ENCODE results near the gene ASMT.
"Not testable (repeated sequence)": the region's sequence is repeated elsewhere in the genome, so short reads cannot be mapped to it uniquely, and the experiment has no call there.

The ASMT gene

DNA sequence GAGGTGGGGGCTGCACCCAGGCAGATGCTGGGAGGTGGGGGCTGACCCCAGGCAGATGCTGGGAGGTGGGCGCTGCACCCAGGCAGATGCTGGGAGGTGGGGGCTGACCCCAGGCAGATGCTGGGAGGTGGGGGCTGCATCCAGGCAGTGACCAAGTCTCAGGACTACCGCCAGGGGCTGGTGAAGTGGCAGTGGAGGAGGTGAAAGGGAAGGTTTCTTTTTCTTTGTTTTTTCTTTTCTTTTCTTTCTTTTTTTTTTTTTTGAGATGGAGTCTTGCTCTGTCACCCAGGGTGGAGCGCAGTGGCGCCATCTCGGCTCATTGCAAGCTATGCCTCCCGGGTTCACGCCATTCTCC, 10.0 kb downstream of the ASMT start:
- in situ Hi-C loops (cut with MboI; ENCODE audit: low sequenced_read_pairs), result not testable (repeated sequence)

DNA sequence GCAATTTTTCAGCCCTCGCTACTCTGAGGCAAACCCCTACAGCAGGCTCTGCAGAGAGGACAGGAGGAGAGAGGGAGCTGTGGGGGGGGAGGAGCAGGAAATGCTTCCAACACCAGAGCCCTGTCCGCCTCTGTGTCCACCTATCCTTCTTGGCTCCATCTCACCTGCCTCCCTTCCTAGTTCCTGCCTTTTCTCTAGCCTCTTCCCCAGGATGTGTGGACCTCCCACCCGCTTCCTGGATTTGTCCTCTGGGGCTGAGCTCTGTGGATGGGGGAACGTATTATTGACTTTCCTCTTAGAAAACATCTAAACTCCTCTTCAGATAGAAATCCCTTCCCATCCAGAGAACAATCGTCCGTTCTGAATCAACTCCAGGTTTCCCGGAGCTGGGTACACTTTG, 14.4 kb downstream of the ASMT start:
- in situ Hi-C loops (cut with MboI; ENCODE audit: low sequenced_read_pairs), result no loop called here

DNA sequence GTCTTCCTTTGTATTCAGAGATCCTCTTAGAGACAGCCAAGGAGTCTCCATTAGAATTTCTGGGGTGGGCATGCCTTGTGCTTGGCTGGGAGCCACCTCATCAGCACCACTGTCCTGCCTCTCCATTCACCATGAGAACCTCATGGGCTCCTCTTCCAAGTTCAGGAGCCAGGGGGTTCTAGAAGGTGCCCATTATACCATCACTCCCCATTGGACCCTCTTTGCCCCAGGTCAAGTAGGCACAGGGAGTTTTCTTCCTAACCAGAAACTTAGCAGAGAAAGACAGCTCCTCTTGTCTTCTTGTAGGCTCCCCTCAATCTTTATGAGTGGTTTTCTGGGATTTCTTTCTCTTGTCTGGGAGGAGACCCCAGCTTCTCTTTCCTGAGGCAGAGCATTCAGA, 31.1 kb downstream of the ASMT start:
- in situ Hi-C loops (cut with MboI; ENCODE audit: low sequenced_read_pairs), result no loop called here

DNA sequence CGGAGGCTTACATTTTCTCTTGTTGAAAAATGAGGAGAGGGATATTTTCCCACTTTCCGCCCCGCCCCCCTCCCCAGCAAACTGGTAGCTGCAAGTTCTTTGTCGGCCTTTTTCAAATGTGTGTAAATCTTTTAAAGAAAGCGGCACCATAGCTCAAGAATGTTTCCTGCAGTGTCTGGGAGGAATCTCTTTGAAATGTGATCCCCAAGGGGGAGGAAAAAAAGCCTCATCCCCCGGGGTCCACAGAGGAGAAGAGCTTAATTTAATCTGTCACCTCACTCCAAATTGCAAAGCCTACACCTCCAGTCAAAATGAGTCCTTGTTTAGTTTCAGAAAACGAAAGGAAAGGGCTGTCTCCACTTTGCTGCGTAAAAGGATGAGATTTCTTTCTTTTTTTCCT, 34.8 kb downstream of the ASMT start:
- in situ Hi-C loops (cut with MboI; ENCODE audit: low sequenced_read_pairs), result loop anchor here (25.0 kb wide), 1 partner anchor 963 kb away; no protein-coding TSS in a partner anchor

DNA sequence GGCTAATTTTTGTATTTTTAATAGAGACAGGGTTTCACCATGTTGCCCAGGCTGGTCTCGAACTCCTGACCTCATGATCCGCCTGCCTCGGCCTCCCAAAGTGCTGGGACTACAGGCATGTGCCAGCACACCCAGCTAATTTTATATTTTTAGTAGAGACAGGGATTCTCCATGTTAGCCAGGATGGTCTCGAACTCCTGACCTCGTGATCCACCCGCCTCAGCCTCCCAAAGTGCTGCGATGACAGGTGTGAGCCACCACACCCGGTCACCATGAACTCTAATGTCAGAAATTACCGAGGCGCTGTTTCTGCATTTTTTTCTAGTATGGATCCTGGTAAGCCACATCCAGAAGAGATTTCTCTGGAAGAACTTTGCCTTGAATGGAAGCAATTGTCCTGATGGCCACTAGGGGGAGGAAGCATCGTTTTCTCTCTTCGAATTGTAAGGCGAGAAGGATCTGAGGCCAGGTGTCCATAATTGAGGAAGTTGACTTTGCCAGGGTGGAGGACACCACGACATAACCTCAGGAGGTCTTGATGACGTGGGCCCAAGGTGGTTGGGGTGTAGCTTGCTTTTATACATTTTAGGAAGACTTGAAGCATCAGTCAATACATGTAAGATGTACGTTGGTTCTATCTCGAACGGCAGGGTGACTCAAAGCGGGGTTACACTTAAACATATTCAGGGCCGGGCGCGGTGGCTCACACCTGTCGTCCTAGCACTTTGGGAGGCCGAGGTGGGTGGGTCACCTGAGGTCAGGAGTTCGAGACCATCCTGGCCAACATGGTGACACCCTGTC, 37.4 kb downstream of the ASMT start:
- in situ Hi-C loops (cut with MboI; ENCODE audit: low sequenced_read_pairs), result loop anchor here (25.0 kb wide), 1 partner anchor 960 kb away; no protein-coding TSS in a partner anchor

DNA sequence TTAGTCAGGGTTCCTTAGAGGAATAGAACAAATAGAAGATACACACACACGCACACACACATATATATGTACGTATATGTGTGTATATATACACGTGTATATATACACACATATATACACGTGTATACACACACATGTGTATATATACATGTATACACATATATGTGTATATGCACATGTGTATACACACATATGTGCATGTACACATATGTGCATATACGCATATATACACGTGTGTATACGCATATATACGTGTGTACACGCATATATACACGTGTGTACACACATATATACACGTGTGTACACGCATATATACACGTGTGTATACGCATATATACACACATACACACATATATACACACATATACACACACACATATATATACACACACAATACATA, 41.5 kb downstream of the ASMT start:
- in situ Hi-C loops (cut with MboI; ENCODE audit: low sequenced_read_pairs), result loop anchor here (25.0 kb wide), 1 partner anchor 956 kb away; no protein-coding TSS in a partner anchor

DNA sequence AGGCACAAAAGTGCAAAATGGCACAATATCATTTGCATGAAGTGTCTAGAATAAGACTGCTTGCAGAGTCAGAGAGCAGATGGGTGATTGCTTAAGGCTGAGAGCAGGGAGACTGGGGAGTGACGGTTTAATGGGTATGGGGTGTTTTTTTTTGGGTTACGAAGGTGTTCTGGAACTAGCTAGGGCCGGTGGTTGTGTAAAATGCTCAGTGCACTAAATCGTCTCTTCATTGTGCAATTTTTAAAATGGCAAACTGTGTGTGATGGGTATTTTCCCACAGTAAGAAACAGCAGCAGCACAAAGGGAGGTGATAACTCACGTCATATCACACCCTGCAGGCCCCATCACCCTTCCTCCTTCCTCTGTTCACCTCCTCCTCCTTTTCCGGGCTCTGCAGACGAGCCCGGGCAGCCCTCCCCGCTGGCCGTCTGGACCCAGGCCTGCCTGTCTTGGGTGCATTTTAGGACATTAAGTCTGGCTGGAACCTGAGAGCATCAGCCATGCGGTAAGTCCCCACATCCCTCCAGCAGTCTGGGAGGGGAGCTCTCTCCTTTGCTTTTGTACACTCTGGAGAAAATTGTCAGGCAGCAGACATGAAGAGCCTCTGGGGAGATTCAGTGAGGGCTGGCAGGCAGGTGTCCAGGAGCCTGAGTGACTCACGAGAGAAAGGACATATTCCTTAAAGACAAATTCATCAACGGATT, 42.7 kb downstream of the ASMT start:
- in situ Hi-C loops (cut with MboI; ENCODE audit: low sequenced_read_pairs), result loop anchor here (25.0 kb wide), 1 partner anchor 955 kb away; no protein-coding TSS in a partner anchor

DNA sequence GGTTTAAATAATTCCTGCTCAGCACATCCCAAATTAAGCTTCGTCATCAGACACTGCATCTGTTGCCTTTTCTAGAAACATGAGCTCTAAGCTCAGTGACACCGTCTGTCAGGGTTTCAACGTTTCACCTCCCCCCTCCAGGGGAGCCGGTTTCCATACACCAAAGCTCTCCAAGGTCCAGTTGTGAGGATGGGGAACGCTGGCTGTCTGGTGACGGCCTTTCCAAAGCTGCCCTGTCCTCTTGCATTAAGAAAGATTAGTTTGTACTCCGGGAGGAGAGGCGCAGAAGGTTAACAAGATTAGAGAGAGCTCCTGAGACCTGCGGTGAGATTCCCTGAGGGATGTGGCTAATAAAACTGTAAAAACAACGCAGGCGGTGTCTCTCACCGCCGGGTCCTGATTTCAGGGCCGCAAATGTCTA, 43.2 kb downstream of the ASMT start:
- in situ Hi-C loops (cut with MboI; ENCODE audit: low sequenced_read_pairs), result loop anchor here (25.0 kb wide), 1 partner anchor 954 kb away; no protein-coding TSS in a partner anchor

DNA sequence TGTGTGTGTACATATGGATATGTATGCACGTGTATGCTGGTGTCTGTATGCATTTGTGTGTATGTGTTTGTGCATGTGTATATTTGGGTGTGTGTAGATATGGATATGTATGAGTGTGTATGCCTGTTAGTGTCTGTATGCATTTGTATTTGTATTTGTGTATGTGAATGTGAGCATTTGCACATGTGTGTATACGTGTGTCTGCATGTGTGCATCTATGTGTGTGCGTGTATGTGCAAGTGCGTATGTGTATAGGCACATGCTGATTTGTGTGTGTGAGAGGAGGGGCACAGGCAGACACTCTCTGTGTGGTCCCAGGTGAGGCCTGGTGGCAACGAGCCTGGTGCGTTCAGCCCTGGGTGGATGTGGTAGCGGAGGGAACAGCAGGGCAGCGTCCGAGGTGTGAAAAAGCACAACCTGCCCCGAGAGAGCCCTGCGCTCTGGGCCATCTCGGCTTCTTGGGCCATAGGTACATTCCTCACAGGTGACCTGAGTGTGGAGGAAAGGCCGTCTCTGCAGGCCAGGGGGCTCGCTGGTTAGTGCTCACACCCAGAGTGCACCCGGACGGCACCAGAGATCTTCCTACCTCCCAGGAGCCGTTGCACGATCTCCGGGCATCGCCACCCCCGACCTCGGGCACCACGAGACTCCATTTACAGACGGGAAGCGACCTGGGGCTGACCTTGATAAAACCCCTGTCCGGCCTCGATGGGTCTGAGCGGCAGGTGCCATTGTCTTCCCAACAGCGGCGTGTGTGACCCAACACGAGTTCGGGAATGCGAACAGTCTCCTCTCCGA, 45.0 kb downstream of the ASMT start:
- in situ Hi-C loops (cut with MboI; ENCODE audit: low sequenced_read_pairs), result loop anchor here (25.0 kb wide), 1 partner anchor 952 kb away; no protein-coding TSS in a partner anchor

DNA sequence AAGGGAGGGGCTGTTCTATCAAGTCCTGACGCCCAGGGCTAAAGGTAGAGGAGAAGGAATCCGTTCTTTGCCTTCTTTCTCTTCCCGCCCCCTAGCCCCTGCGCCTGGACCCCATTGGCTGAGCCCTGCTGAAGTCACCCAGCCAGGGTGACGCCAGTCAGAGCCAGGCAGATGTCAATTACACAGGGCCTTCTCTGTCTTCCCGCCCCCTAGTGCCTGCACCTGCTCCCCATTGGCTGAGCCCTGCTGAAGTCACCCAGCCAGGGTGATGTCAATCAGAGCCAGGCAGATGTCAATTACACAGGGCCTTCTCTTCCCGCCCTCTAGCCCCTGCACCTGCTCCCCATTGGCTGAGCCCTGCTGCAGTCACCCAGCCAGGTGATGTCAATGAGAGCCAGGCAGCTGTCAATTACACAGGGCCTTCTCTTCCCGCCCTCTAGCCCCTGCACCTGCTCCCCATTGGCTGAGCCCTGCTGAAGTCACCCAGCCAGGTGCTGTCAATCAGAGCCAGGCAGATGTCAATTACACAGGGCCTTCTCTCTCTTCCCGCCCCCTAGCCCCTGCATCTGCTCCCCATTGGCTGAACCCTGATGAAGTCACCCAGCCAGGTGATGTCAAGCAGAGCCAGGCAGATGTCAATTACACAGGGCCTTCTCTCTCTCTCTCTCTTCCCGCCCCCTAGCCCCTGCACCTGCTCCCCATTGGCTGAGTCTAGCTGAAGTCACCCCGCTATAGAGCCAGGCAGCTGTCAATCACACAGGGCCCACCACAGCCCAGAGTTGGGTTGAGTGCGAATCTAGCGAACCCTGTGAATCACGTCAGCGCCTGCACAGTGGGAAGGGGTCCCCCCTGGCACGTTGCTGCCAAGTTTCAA, 46.4 kb downstream of the ASMT start:
- in situ Hi-C loops (cut with MboI; ENCODE audit: low sequenced_read_pairs), result loop anchor here (25.0 kb wide), 1 partner anchor 951 kb away; no protein-coding TSS in a partner anchor

DNA sequence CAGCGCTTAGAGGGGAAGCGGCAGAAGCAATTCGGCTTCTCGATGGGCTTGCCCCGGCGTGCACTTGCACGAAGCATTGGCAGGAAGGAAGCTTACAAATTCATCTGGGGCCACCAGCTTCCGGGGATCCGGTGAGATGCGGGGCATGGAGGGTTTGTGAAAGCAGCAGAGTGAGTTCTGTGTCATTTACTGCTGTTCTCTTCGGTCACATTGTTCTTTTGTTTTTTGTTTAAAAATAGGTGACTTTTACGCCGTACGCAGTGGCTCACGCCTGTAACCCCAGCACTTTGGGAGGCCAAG, 47.0 kb downstream of the ASMT start:
- in situ Hi-C loops (cut with MboI; ENCODE audit: low sequenced_read_pairs), result loop anchor here (25.0 kb wide), 1 partner anchor 950 kb away; no protein-coding TSS in a partner anchor

DNA sequence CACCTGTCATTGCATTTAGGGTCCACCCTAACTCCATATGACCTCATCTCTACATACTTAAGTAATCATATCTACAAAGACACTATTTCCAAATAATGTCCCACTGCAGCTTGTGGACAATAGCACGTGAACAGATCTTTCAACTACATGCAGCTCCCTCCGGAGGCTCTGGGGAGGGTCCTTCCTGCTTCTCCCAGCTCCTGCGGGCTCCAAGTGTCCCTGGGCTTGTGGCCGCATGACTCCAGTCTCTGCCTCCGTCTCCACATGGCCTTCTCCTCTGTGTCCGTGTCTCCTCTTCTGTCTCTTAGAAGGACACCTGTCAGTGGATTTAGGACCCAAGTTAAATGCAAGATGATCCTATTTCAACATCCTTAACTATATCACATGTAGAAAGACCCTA, 52.7 kb downstream of the ASMT start:
- in situ Hi-C loops (cut with MboI; ENCODE audit: low sequenced_read_pairs), result loop anchor here (25.0 kb wide), 1 partner anchor 945 kb away; no protein-coding TSS in a partner anchor

DNA sequence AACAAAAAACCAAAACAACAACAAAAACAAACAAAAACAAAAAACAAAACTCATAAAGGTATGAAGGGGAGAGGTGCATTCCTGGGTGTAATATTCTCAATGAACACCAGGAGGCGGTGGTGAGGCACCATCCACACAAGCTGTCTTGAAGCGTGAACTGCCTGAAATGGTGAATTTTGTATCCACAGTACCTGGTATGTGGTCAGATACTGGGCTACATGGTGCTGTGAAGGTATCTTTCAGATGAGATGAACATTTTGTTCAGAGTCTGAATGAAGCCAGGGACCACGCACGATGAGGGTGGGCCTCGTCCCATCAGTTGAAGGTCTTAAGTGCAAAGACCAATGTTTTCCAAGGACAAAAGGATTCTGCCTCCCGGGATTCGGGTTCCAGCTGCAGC, 58.5 kb downstream of the ASMT start:
- in situ Hi-C loops (cut with MboI; ENCODE audit: low sequenced_read_pairs), result loop anchor here (25.0 kb wide), 1 partner anchor 939 kb away; no protein-coding TSS in a partner anchor

DNA sequence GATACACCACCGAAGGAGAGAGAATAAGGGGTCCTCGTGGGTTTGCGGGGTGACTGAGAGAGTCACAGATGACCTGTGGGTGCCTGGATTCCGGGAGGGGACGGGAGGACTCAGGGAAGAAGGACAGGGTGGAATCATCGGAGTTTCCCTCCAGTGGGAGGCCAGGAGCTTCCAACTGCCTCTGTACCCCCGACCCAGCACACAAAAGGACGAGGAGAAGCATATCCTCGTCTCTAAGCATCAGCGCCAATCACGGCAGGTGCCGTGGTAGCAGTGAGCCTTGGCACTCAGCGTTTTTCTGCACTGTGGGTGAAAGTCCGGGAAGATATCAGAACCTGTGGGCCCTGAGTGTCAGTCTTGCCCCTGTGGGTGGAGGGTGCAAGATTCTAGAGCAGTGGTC, 62.0 kb downstream of the ASMT start:
- in situ Hi-C loops (cut with MboI; ENCODE audit: low sequenced_read_pairs), result no loop called here

DNA sequence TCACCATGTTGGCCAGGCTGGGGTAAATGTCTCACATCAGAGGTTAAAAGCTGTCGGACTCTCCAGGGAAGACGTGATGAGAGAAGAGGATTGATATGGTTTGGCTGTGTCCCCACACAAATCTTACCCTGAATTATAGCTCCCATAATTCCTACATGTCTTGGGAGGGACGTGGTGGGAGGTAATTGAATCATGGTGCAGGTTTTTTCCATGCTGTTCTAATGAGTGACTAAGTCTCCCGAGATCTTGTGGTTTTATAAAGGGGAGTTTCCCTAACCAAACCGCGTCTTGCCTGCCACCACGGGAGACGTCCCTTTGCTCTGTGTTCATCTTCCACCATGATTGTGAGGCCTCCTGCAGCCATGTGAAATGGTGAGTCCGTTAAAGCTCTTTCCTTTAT, 64.4 kb downstream of the ASMT start:
- in situ Hi-C loops (cut with MboI; ENCODE audit: low sequenced_read_pairs), result no loop called here

DNA sequence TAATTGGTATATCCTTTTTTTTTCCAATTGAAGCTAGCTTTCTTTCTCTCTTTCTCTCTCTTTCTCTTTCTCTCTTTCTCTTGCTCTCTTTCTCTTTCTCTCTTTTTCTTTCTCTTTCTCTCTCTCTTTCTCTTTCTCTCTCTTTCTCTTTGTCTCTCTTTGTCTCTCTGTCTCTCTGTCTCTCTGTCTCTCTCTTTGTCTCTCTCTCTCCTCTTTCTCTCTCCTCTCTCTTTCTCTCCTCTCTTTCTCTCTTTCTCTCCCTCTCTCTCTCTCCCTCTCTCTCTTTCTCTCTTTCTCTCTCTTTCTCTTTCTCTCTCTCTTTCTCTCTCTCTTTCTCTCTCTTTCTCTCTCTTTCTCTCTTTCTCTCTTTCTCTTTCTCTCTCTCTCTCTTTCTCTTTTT, 66.6 kb downstream of the ASMT start:
- in situ Hi-C loops (cut with MboI; ENCODE audit: low sequenced_read_pairs), result no loop called here

DNA sequence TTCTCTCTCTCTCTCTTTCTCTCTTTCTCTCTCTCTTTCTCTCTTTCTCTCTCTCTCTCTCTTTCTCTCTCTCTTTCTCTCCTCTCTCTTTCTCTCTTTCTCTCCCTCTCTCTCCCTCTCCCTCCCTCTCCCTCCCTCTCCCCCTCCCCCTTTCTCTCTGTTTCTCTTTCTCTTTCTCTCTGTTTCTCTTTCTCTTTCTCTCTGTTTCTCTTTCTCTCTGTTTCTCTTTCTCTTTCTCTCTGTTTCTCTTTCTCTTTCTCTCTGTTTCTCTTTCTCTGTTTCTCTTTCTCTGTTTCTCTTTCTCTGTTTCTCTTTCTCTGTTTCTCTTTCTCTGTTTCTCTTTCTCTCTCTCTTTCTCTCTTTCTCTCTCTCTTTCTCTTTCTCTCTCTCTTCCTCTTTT, 67.0 kb downstream of the ASMT start:
- in situ Hi-C loops (cut with MboI; ENCODE audit: low sequenced_read_pairs), result not testable (repeated sequence)

DNA sequence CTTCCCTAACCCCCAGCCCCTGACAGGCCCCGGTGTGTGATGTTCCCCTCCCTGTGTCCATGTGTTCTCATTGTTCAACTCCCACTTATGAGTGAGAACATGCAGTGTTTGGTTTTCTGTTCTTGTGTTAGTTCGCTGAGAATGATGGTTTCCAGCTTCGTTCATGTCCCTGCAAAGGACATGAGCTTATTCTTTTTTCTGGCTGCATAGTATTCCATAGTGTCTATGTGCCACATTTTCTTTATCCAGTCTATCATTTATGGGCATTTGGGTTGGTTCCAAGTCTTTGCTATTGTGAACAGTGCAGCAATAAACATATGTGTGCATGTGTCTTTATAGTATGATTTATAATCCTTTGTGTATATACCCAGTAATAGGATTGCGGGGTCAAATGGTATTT, 67.6 kb downstream of the ASMT start:
- in situ Hi-C loops (cut with MboI; ENCODE audit: low sequenced_read_pairs), result not testable (repeated sequence)

DNA sequence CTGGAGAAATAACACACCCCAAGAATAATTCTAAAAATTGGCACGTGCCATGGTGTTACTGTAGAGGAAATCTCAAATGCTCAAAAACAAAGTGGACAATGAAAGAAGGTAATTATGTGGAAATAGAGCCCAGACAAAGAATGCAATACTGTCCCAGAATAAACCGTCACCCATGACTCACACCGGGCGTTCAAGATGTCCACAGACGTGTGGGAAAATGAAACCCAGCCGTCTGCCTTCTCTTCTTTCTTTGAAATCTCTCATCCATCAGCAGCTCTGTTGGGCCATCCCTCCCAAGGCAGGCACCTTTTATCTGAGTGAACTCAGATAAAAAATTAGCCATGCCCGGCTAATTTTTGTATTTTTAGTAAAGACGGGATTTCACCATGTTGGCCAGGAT, 70.0 kb downstream of the ASMT start:
- in situ Hi-C loops (cut with MboI; ENCODE audit: low sequenced_read_pairs), result not testable (repeated sequence)

DNA sequence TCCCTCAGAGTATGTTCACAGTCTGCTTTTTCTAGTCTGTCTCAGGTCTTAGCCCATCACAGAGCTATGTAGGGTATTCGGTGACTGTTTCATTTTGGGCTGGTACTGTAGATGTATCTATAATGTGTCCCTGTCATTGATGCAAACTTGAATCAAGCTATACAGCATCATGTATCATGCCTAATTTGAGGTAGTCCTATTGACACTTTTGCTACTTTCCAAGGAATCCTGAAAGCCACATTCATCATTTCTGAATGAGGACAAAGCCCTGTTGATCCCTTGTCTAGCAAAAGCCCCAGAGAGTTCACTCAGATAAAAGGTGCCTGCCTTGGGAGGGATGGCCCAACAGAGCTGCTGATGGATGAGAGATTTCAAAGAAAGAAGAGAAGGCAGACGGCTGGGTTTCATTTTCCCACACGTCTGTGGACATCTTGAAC, 70.6 kb downstream of the ASMT start:
- in situ Hi-C loops (cut with MboI; ENCODE audit: low sequenced_read_pairs), result not testable (repeated sequence)
